ENCODE measurements around the gene STT3B. TPM values are rescaled to one million over a fixed set of nuclear protein-coding genes. Genes with fewer than 3 reads are reported as not detected.

Gene STT3B
- total and polyA plus RNA-seq, 2 of the 4 experiments (the other 2 are of a cell fraction): 45.5 to 86.4 TPM

DNA sequence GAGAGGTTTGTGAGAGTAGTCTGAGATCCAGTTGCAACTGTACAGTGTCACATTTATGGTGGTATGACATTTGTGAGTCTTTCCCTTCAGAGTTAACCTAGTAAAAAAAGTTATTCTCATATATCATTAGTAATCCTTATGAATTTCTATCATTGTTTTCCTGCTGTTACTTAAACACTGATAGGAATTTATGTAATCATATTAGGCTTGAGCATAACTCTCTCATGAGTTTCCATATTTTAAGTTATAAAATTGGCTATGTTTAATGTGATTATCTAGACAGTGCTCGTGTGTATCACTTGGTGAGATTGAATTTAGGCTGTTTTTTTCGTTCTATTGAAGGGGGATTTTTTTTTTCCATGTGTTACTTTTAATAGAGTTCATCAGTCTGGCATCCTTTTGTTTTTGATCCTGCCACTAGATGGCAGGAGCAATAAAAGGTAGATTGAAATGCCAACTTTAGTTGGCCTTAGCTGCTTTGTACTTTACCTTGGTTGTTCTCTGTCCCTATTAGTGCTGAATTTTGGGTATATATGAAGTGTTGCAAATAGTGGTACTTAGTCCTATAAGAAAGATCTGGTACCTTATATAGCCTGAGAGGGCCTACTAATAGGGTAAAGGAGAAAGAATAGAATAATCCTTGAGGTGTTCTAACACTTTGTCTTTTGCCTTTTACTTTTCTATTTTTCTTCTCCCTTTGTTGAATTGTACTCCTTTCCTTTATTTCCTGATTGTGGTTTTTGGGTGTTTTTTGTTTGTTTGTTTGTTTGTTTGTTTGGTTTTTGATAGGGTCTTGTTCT lies 17.9 kb downstream of the STT3B start:
- H2AK9ac ChIP-seq (replicated peaks; ENCODE audit: low read depth, low read length, poor library complexity): no peak overlapping the region
- no TSS peak for BruUV-seq (replicated peaks)
- no peak overlapping the region for H4K91ac ChIP-seq (ENCODE audit: insufficient read depth, low read depth, low read length)
- intact Hi-C loops (cut with micrococcal nuclease) (loop anchor here (5.0 kb wide), 1 partner anchor 217 kb away; no protein-coding TSS in a partner anchor), dilution Hi-C loops (cut with HindIII; ENCODE audit: low sequenced_read_pairs, unreplicated experiment) (no loop called here), in situ Hi-C loops (cut with MboI; ENCODE audit: low sequenced_read_pairs) (no loop called here)
- ChIA-PET CTCF (interaction anchor here (0.7 to 1.1 kb wide), 5 partner anchors 11 to 1896 kb away, joined by 3 to 4 read pairs (median 3); no protein-coding TSS in a partner anchor), POLR2A (ENCODE audit: unreplicated experiment) (no interaction called here)
- H3K18ac ChIP-seq (ENCODE audit: low read depth, low read length): no peak overlapping the region
- H4K8ac ChIP-seq (ENCODE audit: low read depth in 2 of 2, low read length in 2 of 2): no peak overlapping the region
- TF ChIP-seq SMC3 (IDR thresholded peaks at IDR 0.05; ENCODE audit: low read depth, low read length): peak; percentile 41
- TF ChIP-seq, protein P1, sequence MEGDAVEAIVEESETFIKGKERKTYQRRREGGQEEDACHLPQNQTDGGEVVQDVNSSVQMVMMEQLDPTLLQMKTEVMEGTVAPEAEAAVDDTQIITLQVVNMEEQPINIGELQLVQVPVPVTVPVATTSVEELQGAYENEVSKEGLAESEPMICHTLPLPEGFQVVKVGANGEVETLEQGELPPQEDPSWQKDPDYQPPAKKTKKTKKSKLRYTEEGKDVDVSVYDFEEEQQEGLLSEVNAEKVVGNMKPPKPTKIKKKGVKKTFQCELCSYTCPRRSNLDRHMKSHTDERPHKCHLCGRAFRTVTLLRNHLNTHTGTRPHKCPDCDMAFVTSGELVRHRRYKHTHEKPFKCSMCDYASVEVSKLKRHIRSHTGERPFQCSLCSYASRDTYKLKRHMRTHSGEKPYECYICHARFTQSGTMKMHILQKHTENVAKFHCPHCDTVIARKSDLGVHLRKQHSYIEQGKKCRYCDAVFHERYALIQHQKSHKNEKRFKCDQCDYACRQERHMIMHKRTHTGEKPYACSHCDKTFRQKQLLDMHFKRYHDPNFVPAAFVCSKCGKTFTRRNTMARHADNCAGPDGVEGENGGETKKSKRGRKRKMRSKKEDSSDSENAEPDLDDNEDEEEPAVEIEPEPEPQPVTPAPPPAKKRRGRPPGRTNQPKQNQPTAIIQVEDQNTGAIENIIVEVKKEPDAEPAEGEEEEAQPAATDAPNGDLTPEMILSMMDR (conservative IDR thresholded peaks at IDR 0.05; ENCODE audit: low read depth, low read length): peak; percentile 68
- TF ChIP-seq MAFK (IDR thresholded peaks at IDR 0.05; ENCODE audit: low read depth, low read length): no peak
- peak; percentile 45 for TF ChIP-seq RAD21 (IDR thresholded peaks at IDR 0.05; ENCODE audit: low read length)
- no peak overlapping the region for H3K27ac ChIP-seq (ENCODE audit: insufficient read depth, low read length)
- H3K36me3 ChIP-seq (ENCODE audit: control insufficient read depth, insufficient read depth, low read length): no peaks in the 10 kb centered on the region
- no peak overlapping the region for H3K4ac ChIP-seq (ENCODE audit: low read depth, low read length)
- H2BK5ac ChIP-seq (ENCODE audit: low read depth, low read length, poor library complexity, severe bottlenecking): no peak overlapping the region
- no peak overlapping the region for H3K4me2 ChIP-seq (ENCODE audit: low read depth, low read length)
- H3K79me1 ChIP-seq (ENCODE audit: low read depth in 1 of 2, low read length in 2 of 2): peaks cover 9 to 52% of the 10 kb centered on the region in 2 experiments; a peak in 3 of 4 replicates
- H2BK20ac ChIP-seq (ENCODE audit: low read depth, low read length): no peak overlapping the region
- peaks cover 4% of the 10 kb centered on the region; the same call in 1 of the 2 replicates for H3K4me1 ChIP-seq (ENCODE audit: control insufficient read depth, insufficient read depth, low read length)
- H3K27me3 ChIP-seq (ENCODE audit: control insufficient read depth, insufficient read depth, low read length): no peaks in the 10 kb centered on the region
- no peak overlapping the region for H3K4me3 ChIP-seq (ENCODE audit: insufficient read depth, low read depth, low read length)
- no peak overlapping the region for H2BK120ac ChIP-seq (ENCODE audit: low read depth, low read length)
- peaks cover 8% of the 10 kb centered on the region for H3K9me1 ChIP-seq (ENCODE audit: insufficient read depth, low read length)
- no peak overlapping the region for H3K9ac ChIP-seq (ENCODE audit: low read depth, low read length)
- peaks cover 63% of the 10 kb centered on the region for H4K20me1 ChIP-seq (ENCODE audit: insufficient read depth, low read length)
- no peak overlapping the region for H3K23ac ChIP-seq (ENCODE audit: low read depth, low read length)
- no peaks in the 10 kb centered on the region for H3K9me3 ChIP-seq (ENCODE audit: control insufficient read depth, insufficient read depth, low read length)
- no peak overlapping the region for H3K56ac ChIP-seq (ENCODE audit: extremely low read depth, insufficient read depth, low read length)
- no peak overlapping the region for H2BK15ac ChIP-seq (ENCODE audit: low read depth, low read length)
- DNase-seq: peak; percentile 40
- no peak overlapping the region for H4K5ac ChIP-seq (ENCODE audit: low read depth, low read length)
- no CpG with 5 or more reads among the region's 2 CpGs for WGBS, 2 experiments (ENCODE audit: extremely low coverage in 2 of 2, insufficient read length in 1 of 2)
- H2AK5ac ChIP-seq (ENCODE audit: low read depth, low read length): no peak overlapping the region
- peak; percentile 64; the same call in 1 of the 2 replicates for ATAC-seq (ENCODE audit: low read depth)
- no peak overlapping the region for H2AFZ ChIP-seq (replicated peaks; ENCODE audit: low read length, poor library complexity)
- no peak overlapping the region for H3K14ac ChIP-seq (replicated peaks; ENCODE audit: low read depth, low read length)
